ENCODE data around the gene MC3R. TPM values are rescaled to one million over a fixed set of nuclear protein-coding genes. Genes with fewer than 3 reads are reported as not detected.

Gene MC3R
- total RNA-seq: not detected in 2 replicates
- long read RNA-seq: 0 reads

GRCh38 chr20:56247954-56248782 is at the start of gene MC3R:
Gene MC3R (plus strand): TSS chr20:56248732. CDS start chr20:56248844, 112 bp downstream.
- no peak for DNase-seq (ENCODE audit: low spot score, unreplicated experiment)
- Mint-ChIP-seq H3K9me3 (ENCODE audit: low read depth) (peaks cover 30% of the 10 kb centered on the region), H3K4me1 (ENCODE audit: low read depth) (no peaks in the 10 kb centered on the region), H3K4me3 (ENCODE audit: low read depth) (no peak within 1 kb of the TSS), H3K36me3 (ENCODE audit: insufficient read depth) (peaks cover 1% of the 10 kb centered on the region), H3K27me3 (peaks cover 10% of the 10 kb centered on the region), H3K27ac (no peak within 1 kb of the TSS)
- peak; percentile 66 for TF ChIP-seq CTCF (IDR thresholded peaks at IDR 0.05; ENCODE audit: unreplicated experiment)

- TF ChIP-seq CTCF (IDR thresholded peaks at IDR 0.05; ENCODE audit: unreplicated experiment): no peak
- Mint-ChIP-seq H3K4me3 (ENCODE audit: low read depth) (no peak overlapping the region), H3K4me1 (ENCODE audit: low read depth) (no peaks in the 10 kb centered on the region), H3K27ac (no peak overlapping the region), H3K27me3 (no peaks in the 10 kb centered on the region), H3K9me3 (ENCODE audit: low read depth) (peaks cover 56% of the 10 kb centered on the region), H3K36me3 (ENCODE audit: insufficient read depth) (no peaks in the 10 kb centered on the region)
- DNase-seq (ENCODE audit: low spot score, unreplicated experiment): no peak
These were observed 48.1 kb upstream of the MC3R start for GRCh38 chr20:56200456-56200855.

GRCh38 chr20:56202493-56203077 is 45.9 kb upstream of the MC3R start:
- TF ChIP-seq CTCF (IDR thresholded peaks at IDR 0.05; ENCODE audit: unreplicated experiment): no peak
- Mint-ChIP-seq H3K27me3 (no peaks in the 10 kb centered on the region), H3K4me3 (ENCODE audit: low read depth) (no peak overlapping the region), H3K4me1 (ENCODE audit: low read depth) (no peaks in the 10 kb centered on the region), H3K27ac (no peak overlapping the region), H3K9me3 (ENCODE audit: low read depth) (peaks cover 57% of the 10 kb centered on the region), H3K36me3 (ENCODE audit: insufficient read depth) (no peaks in the 10 kb centered on the region)
- DNase-seq (ENCODE audit: low spot score, unreplicated experiment): no peak

- H3K27me3 Mint-ChIP-seq: no peaks in the 10 kb centered on the region
- H3K36me3 Mint-ChIP-seq (ENCODE audit: insufficient read depth): no peaks in the 10 kb centered on the region
- H3K9me3 Mint-ChIP-seq (ENCODE audit: low read depth): peaks cover 61% of the 10 kb centered on the region
- DNase-seq (ENCODE audit: low spot score, unreplicated experiment): no peak
- no peak overlapping the region for H3K27ac Mint-ChIP-seq
- no peak overlapping the region for H3K4me3 Mint-ChIP-seq (ENCODE audit: low read depth)
- no peak for TF ChIP-seq CTCF (IDR thresholded peaks at IDR 0.05; ENCODE audit: unreplicated experiment)
- no peaks in the 10 kb centered on the region for H3K4me1 Mint-ChIP-seq (ENCODE audit: low read depth)
These were observed 44.3 kb upstream of the MC3R start for GRCh38 chr20:56204206-56204605.

GRCh38 chr20:56205346-56205745 is 43.2 kb upstream of the MC3R start:
- no peaks in the 10 kb centered on the region for H3K27me3 Mint-ChIP-seq
- TF ChIP-seq CTCF (IDR thresholded peaks at IDR 0.05; ENCODE audit: unreplicated experiment): no peak
- H3K4me3 Mint-ChIP-seq (ENCODE audit: low read depth): no peak overlapping the region
- no peak for DNase-seq (ENCODE audit: low spot score, unreplicated experiment)
- H3K36me3 Mint-ChIP-seq (ENCODE audit: insufficient read depth): no peaks in the 10 kb centered on the region
- no peaks in the 10 kb centered on the region for H3K4me1 Mint-ChIP-seq (ENCODE audit: low read depth)
- H3K9me3 Mint-ChIP-seq (ENCODE audit: low read depth): peaks cover 62% of the 10 kb centered on the region
- no peak overlapping the region for H3K27ac Mint-ChIP-seq
